ENCODE results near the gene POLR3F. TPM values are rescaled to one million over a fixed set of nuclear protein-coding genes. Genes with fewer than 3 reads are reported as not detected.

POLR3F gene
- total and polyA plus RNA-seq, 9 of the 15 experiments (the other 6 are each of a cell fraction or from before 2014, with no cell fraction given), result 7.0 to 15.0 (median 9.6) TPM

DNA sequence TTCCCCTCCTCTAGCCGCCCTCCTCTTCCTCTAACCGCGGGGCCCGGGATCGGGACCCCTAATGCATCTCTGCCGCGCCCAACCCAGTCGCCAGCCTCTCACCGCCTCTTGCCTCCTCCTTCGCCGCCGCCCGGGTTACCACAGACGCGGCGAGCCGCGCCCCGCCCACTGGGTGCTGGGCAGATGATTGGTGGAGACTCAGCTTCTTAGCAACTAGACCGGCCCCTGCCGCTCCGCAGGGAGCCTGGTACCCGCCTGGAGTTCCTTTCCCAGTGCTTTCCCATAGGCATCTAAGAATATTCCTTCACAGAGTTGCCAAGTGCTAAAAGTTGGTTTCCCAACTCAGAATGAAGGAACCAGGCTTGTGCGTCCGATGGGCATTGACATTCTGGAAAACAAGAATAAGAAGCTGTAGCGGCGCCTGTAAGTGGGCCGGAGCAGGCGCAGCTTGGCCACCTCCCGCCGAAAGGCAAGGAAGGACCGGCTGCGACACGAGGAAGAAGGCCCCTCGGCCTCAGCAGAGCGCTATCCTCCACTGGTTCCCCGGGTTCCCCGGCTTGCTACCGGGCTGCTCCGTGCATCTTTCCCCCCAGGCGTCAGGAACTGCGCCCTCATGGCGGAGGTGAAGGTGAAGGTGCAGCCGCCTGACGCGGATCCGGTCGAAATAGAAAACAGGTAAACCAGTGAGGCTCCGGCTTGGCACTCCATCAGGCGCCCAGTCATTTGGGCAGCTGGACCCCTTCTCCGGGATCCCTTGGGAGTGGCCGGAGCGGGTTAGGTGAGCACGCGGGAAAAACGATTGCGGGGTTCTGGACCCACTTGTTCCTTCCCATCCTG is at the start of gene POLR3F, which contains the start of gene DZANK1 (continued):
- TF ChIP-seq, protein P1, sequence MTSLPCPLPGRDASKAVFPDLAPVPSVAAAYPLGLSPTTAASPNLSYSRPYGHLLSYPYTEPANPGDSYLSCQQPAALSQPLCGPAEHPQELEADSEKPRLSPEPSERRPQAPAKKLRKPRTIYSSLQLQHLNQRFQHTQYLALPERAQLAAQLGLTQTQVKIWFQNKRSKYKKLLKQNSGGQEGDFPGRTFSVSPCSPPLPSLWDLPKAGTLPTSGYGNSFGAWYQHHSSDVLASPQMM (CRISPR knock-in tag; IDR thresholded peaks at IDR 0.05), result no peak
- no peak for TF ChIP-seq ZNF77 (CRISPR knock-in tag; IDR thresholded peaks at IDR 0.05)
- no peak for TF ChIP-seq TCF7L2 (IDR thresholded peaks at IDR 0.05; ENCODE audit: low read depth, low read length)
- TF ChIP-seq KDM1A (IDR thresholded peaks at IDR 0.05), result no peak
- TF ChIP-seq PTRF (tag; IDR thresholded peaks at IDR 0.05), result no peak
- TF ChIP-seq TEAD1 (CRISPR knock-in tag; IDR thresholded peaks at IDR 0.05), result no peak
- TF ChIP-seq TRIM24 (IDR thresholded peaks at IDR 0.05), result no peak
- TF ChIP-seq GABPB1 (CRISPR knock-in tag; IDR thresholded peaks at IDR 0.05), result peak; percentile 41; the same call in 1 of the 2 replicates
- no peak for TF ChIP-seq ZC3H8 (IDR thresholded peaks at IDR 0.05)
- TF ChIP-seq, protein P2, sequence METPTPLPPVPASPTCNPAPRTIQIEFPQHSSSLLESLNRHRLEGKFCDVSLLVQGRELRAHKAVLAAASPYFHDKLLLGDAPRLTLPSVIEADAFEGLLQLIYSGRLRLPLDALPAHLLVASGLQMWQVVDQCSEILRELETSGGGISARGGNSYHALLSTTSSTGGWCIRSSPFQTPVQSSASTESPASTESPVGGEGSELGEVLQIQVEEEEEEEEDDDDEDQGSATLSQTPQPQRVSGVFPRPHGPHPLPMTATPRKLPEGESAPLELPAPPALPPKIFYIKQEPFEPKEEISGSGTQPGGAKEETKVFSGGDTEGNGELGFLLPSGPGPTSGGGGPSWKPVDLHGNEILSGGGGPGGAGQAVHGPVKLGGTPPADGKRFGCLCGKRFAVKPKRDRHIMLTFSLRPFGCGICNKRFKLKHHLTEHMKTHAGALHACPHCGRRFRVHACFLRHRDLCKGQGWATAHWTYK (CRISPR knock-in tag; IDR thresholded peaks at IDR 0.05), result no peak
- TF ChIP-seq ZNF586 (CRISPR knock-in tag; conservative IDR thresholded peaks at IDR 0.05), result no peak
- no peak for TF ChIP-seq PHB (CRISPR knock-in tag; IDR thresholded peaks at IDR 0.05)
- TF ChIP-seq XRCC5 (IDR thresholded peaks at IDR 0.05; ENCODE audit: low read depth, low read length), result peak; percentile 78; the same call in 1 of the 2 replicates
- no peak for TF ChIP-seq ELF4 (CRISPR knock-in tag; IDR thresholded peaks at IDR 0.05)
- no peak for TF ChIP-seq NCOR1 (IDR thresholded peaks at IDR 0.05)
- peak in 1 of 2 experiments; percentile 36; a peak in 1 of 4 replicates for TF ChIP-seq RCOR1 (IDR thresholded peaks at IDR 0.05; ENCODE audit: borderline replicate concordance in 1 of 2, low read depth in 2 of 2, low read length in 2 of 2)
- no peak for TF ChIP-seq SNIP1 (IDR thresholded peaks at IDR 0.05; ENCODE audit: low read depth)
- no peak for TF ChIP-seq CHD4 (IDR thresholded peaks at IDR 0.05; ENCODE audit: insufficient read depth, insufficient replicate concordance, low read depth, low read length, poor library complexity, severe bottlenecking)
- no peak for TF ChIP-seq RBM17 (IDR thresholded peaks at IDR 0.05; ENCODE audit: borderline replicate concordance, low read depth, low read length)
- no peak for TF ChIP-seq ZNF253 (CRISPR knock-in tag; conservative IDR thresholded peaks at IDR 0.05)
- TF ChIP-seq, protein P3, sequence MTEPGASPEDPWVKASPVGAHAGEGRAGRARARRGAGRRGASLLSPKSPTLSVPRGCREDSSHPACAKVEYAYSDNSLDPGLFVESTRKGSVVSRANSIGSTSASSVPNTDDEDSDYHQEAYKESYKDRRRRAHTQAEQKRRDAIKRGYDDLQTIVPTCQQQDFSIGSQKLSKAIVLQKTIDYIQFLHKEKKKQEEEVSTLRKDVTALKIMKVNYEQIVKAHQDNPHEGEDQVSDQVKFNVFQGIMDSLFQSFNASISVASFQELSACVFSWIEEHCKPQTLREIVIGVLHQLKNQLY (CRISPR knock-in tag; conservative IDR thresholded peaks at IDR 0.05), result no peak
- TF ChIP-seq HDAC3 (IDR thresholded peaks at IDR 0.05; ENCODE audit: borderline replicate concordance, partially characterized antibody), result no peak
- no peak for TF ChIP-seq GATA2 (CRISPR knock-in tag; IDR thresholded peaks at IDR 0.05)
- TF ChIP-seq NRF1 (conservative IDR thresholded peaks at IDR 0.05 in 1 of 2, IDR thresholded peaks at IDR 0.05 in 1 of 2), result peak; percentile 59 to 65
- TF ChIP-seq MIER1 (IDR thresholded peaks at IDR 0.05; ENCODE audit: low read depth), result no peak
- no peak for TF ChIP-seq CBX8 (IDR thresholded peaks at IDR 0.05; ENCODE audit: borderline replicate concordance, extremely low read depth, low read depth, low read length, poor library complexity, severe bottlenecking)
- no peak for TF ChIP-seq NR2F6 (CRISPR knock-in tag; IDR thresholded peaks at IDR 0.05)
- TF ChIP-seq ZNF75A (CRISPR knock-in tag; IDR thresholded peaks at IDR 0.05), result no peak
- no peak for TF ChIP-seq ZNF436 (CRISPR knock-in tag; IDR thresholded peaks at IDR 0.05)
